Vein endothelial cell (primary cell): ENCODE results near the gene HEXIM2. TPM values are rescaled to one million over a fixed set of nuclear protein-coding genes. Genes with fewer than 3 reads are reported as not detected.

Experiments used
- small RNA-seq: library from RNA; depleted of rRNA; stranded (forward); fragments of <200 nt; gene quantifications from one replicate; pipeline ENCODE3, GENCODE V24; 2012
- total RNA-seq: library from RNA; depleted of rRNA; stranded (reverse); fragments of >200 nt; gene quantifications from 2 replicates; pipeline ENCODE4 v1.2.3, GENCODE V29; 2012

The HEXIM2 gene
- total RNA-seq, result 2.8 and 4.2 TPM in 2 replicates

GRCh38 chr17:45161288-45162024 is at the start of gene HEXIM2:
Gene HEXIM2 (plus strand): TSS chr17:45161875. CDS start chr17:45162794, 919 bp downstream.

GRCh38 chr17:45132320-45132571 is 29.4 kb upstream of the HEXIM2 start, which contains the start of gene PLCD3:
Gene PLCD3 (minus strand): TSS chr17:45132515. CDS start chr17:45132410, 105 bp downstream.

GRCh38 chr17:45135192-45135977 is 26.3 kb upstream of the HEXIM2 start, which contains the start of gene ACBD4:
Gene ACBD4 (plus strand): TSS chr17:45135687. CDS start chr17:45136145, 458 bp downstream.

GRCh38 chr17:45148183-45149036 is 13.3 kb upstream of the HEXIM2 start, which contains the start of gene HEXIM1:
Gene HEXIM1 (plus strand): TSS chr17:45148475. CDS start chr17:45149191, 716 bp downstream.

Small RNA genes lying within 50 kb of the gene (small RNA-seq; reads per million reads assigned to genes)
- gene MIR6784, result not detected

Other genes starting within 250 kb of the HEXIM2 start
- 0.86 TPM in 1 of 2 replicates, not detected in the other for gene GFAP, start 246.4 kb upstream of the HEXIM2 start, total RNA-seq
- 4.2 and 8.8 TPM in 2 replicates for gene KIF18B, start 214.1 kb upstream of the HEXIM2 start, total RNA-seq
- gene C1QL1, start 193.6 kb upstream of the HEXIM2 start, total RNA-seq, result not detected in 2 replicates
- 22.3 and 51.0 TPM in 2 replicates for gene DCAKD, start 110.2 kb upstream of the HEXIM2 start, total RNA-seq
- gene NMT1, start 100.6 kb upstream of the HEXIM2 start, total RNA-seq, result 75.4 and 90.8 TPM in 2 replicates
- gene PLCD3, start 29.4 kb upstream of the HEXIM2 start, total RNA-seq, result 47.4 and 52.1 TPM in 2 replicates
- 3.5 and 6.5 TPM in 2 replicates for gene ACBD4, start 26.2 kb upstream of the HEXIM2 start, total RNA-seq
- 8.1 and 8.2 TPM in 2 replicates for gene HEXIM1, start 13.4 kb upstream of the HEXIM2 start, total RNA-seq
- gene FMNL1, start 60.0 kb downstream of the HEXIM2 start, total RNA-seq, result 3.0 and 3.3 TPM in 2 replicates
- gene SPATA32, start 100.2 kb downstream of the HEXIM2 start, total RNA-seq, result not detected in 2 replicates
- gene MAP3K14, start 155.1 kb downstream of the HEXIM2 start, total RNA-seq, result 2.3 and 3.2 TPM in 2 replicates